GM19099 (cell line): ENCODE measurements around the gene NFE2L1.

Experiments used
- POLR2A ChIP-seq: IDR thresholded peaks from 3 replicates; pipeline ENCODE4 v1.6.1; 2011; ENCODE audit warnings: low read depth; ENCODE audit not compliant: insufficient read length; ENCODE audit errors: extremely low read depth

The NFE2L1 gene

GRCh38 chr17:48054238-48055185, 6.4 kb downstream of the NFE2L1 start:
- TF ChIP-seq POLR2A, result no peak

GRCh38 chr17:48055531-48056245, 7.5 kb downstream of the NFE2L1 start:
- peak; percentile 54 for TF ChIP-seq POLR2A

- no peak for TF ChIP-seq POLR2A
Measured at GRCh38 chr17:48056246-48056745, 8.1 kb downstream of the NFE2L1 start.

- no peak for TF ChIP-seq POLR2A
Measured at GRCh38 chr17:48056879-48057278, 8.7 kb downstream of the NFE2L1 start.

- TF ChIP-seq POLR2A, result no peak
Measured at GRCh38 chr17:48057626-48058025, 9.5 kb downstream of the NFE2L1 start.

GRCh38 chr17:48058393-48059124, 10.4 kb downstream of the NFE2L1 start:
- TF ChIP-seq POLR2A, result no peak

- no peak for TF ChIP-seq POLR2A
Measured at GRCh38 chr17:48059125-48059668, 11.0 kb downstream of the NFE2L1 start.

GRCh38 chr17:48060249-48060648, 12.1 kb downstream of the NFE2L1 start:
- TF ChIP-seq POLR2A, result no peak

- TF ChIP-seq POLR2A, result no peak
Measured at GRCh38 chr17:48062273-48062672, 14.1 kb downstream of the NFE2L1 start.

GRCh38 chr17:48064638-48065037, 16.5 kb downstream of the NFE2L1 start:
- TF ChIP-seq POLR2A, result no peak

- TF ChIP-seq POLR2A, result no peak
Measured at GRCh38 chr17:48066192-48066591, 18.0 kb downstream of the NFE2L1 start.

- no peak for TF ChIP-seq POLR2A
Measured at GRCh38 chr17:48066656-48067055, 18.5 kb downstream of the NFE2L1 start.

- no peak for TF ChIP-seq POLR2A
Measured at GRCh38 chr17:48067245-48067644, 19.1 kb downstream of the NFE2L1 start.

- no peak for TF ChIP-seq POLR2A
Measured at GRCh38 chr17:48068491-48068961, 20.4 kb downstream of the NFE2L1 start.

- no peak for TF ChIP-seq POLR2A
Measured at GRCh38 chr17:48070195-48070594, 22.0 kb downstream of the NFE2L1 start.
